Trophoblast cell (in vitro differentiated cells and primary cell): ENCODE results near the gene FGFR2.

Experiments
- DNase-seq, 2 donors: peaks; one replicate each; pipeline ENCODE4 v3.0.0-alpha.2; 2016
- H2AFZ ChIP-seq: 2 replicates; pipeline ENCODE4 v1.6.1; 2013; ENCODE audit warnings: low read length, moderate library complexity, mild to moderate bottlenecking; ENCODE audit not compliant: insufficient read depth, poor library complexity
- H2AK5ac ChIP-seq: 2 replicates; pipeline ENCODE4 v1.6.1; 2013; ENCODE audit warnings: mild to moderate bottlenecking, low read length
- H2BK120ac ChIP-seq: 2 replicates; pipeline ENCODE4 v1.6.1; 2013; ENCODE audit warnings: low read length, mild to moderate bottlenecking, moderate library complexity; ENCODE audit not compliant: insufficient read depth, poor library complexity
- H2BK12ac ChIP-seq: 2 replicates; pipeline ENCODE4 v1.6.1; 2013; ENCODE audit warnings: mild to moderate bottlenecking, low read length, moderate library complexity
- H2BK5ac ChIP-seq: 2 replicates; pipeline ENCODE4 v1.6.1; 2013; ENCODE audit warnings: low read length, low read depth, moderate library complexity, mild to moderate bottlenecking; ENCODE audit not compliant: poor library complexity
- H3K14ac ChIP-seq: 2 replicates; pipeline ENCODE4 v1.6.1; 2013; ENCODE audit warnings: mild to moderate bottlenecking, low read length
- H3K18ac ChIP-seq: 2 replicates; pipeline ENCODE4 v1.6.1; 2013; ENCODE audit warnings: mild to moderate bottlenecking, low read length
- H3K23ac ChIP-seq: 2 replicates; pipeline ENCODE4 v1.6.1; 2013; ENCODE audit warnings: low read length
- H3K27ac ChIP-seq: 2 replicates; pipeline ENCODE4 v1.5.1; 2013; ENCODE audit warnings: low read depth, mild to moderate bottlenecking, inconsistent platforms, low read length, moderate library complexity
- H3K27me3 ChIP-seq: 2 replicates; pipeline ENCODE4 v1.6.1; 2013; ENCODE audit warnings: inconsistent platforms, mild to moderate bottlenecking, low read length, moderate library complexity; ENCODE audit not compliant: insufficient read depth
- H3K36me3 ChIP-seq, 2 experiments: 1 replicate in 1 of 2; 2 replicates in 1 of 2; pipeline ENCODE4 v1.6.1; 2013; ENCODE audit warnings: low read length in 2 of 2, mild to moderate bottlenecking in 2 of 2, moderate library complexity in 1 of 2; ENCODE audit not compliant: insufficient read depth in 2 of 2, control insufficient read depth in 1 of 2
- H3K4ac ChIP-seq: 2 replicates; pipeline ENCODE4 v1.6.1; 2013; ENCODE audit warnings: low read depth, mild to moderate bottlenecking, low read length, moderate library complexity
- H3K4me1 ChIP-seq, 2 experiments: 1 replicate in 1 of 2; 2 replicates in 1 of 2; pipeline ENCODE4 v1.6.1; 2013; ENCODE audit warnings: low read length in 2 of 2, mild to moderate bottlenecking in 2 of 2, moderate library complexity in 1 of 2; ENCODE audit not compliant: insufficient read depth in 2 of 2, control insufficient read depth in 1 of 2
- H3K4me2 ChIP-seq: 2 replicates; pipeline ENCODE4 v1.6.1; 2013; ENCODE audit warnings: inconsistent platforms, mild to moderate bottlenecking, low read length, moderate library complexity
- H3K4me3 ChIP-seq: 2 replicates; pipeline ENCODE4 v1.5.1; 2013; ENCODE audit warnings: mild to moderate bottlenecking, low read depth, low read length, inconsistent platforms
- H3K79me1 ChIP-seq: one replicate; pipeline ENCODE4 v1.6.1; 2013; ENCODE audit warnings: low read length
- H3K79me2 ChIP-seq: 2 replicates; pipeline ENCODE4 v1.6.1; 2013; ENCODE audit warnings: low read length, mild to moderate bottlenecking; ENCODE audit not compliant: control insufficient read depth, insufficient read depth, poor library complexity
- H3K9ac ChIP-seq: 2 replicates; pipeline ENCODE4 v1.6.1; 2013; ENCODE audit warnings: mild to moderate bottlenecking, low read length
- H3K9me3 ChIP-seq: 2 replicates; pipeline ENCODE4 v1.6.1; 2013; ENCODE audit warnings: low read depth, mild to moderate bottlenecking, control low read depth, inconsistent platforms, low read length; ENCODE audit not compliant: insufficient read depth
- H4K12ac ChIP-seq: 2 replicates; pipeline ENCODE4 v1.6.1; 2013; ENCODE audit warnings: low read depth, mild to moderate bottlenecking, low read length, moderate library complexity
- H4K8ac ChIP-seq: 2 replicates; pipeline ENCODE4 v1.6.1; 2013; ENCODE audit warnings: low read depth, mild to moderate bottlenecking, low read length, moderate library complexity
- H4K91ac ChIP-seq: one replicate; pipeline ENCODE4 v1.6.1; 2013; ENCODE audit warnings: low read depth, mild to moderate bottlenecking, low read length, moderate library complexity
- WGBS: extraction: QIAGEN DNeasy Blood & Tissue Kit; methylation state at CpG from one replicate; pipeline ENCODE4 v1.1.7; 2013; ENCODE audit warnings: missing lambda C conversion rate; ENCODE audit not compliant: insufficient read length, insufficient coverage; ENCODE audit errors: extremely low coverage; 5-methylcytosine and 5-hydroxymethylcytosine counted together

Gene FGFR2

DNA sequence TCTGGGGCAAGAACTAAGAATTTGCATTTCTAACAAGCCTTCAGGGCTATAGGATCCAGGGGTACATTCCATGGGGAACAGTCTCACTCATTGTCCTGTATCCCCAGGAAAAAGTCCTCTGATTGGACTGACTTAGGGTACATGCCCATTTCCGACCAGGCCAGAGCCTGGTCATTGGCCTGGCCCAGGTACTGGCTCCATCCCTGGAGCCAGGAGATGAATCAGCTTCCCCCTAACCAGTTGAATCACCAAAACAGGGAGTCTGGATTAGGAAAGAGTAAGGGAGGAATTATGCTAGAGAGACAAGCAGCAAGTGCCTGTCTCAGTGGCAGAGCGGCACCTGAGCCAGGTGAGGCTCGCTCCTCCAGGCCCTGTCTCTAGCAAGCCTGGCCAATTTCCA lies 137.5 kb downstream of the FGFR2 start:
- no peak overlapping the region for H2AFZ ChIP-seq
- H3K14ac ChIP-seq: no peak overlapping the region
- H3K79me1 ChIP-seq: no peaks in the 10 kb centered on the region
- H4K91ac ChIP-seq: no peak overlapping the region
- no CpG with 5 or more reads among the region's 3 CpGs for WGBS
- no peak overlapping the region for H3K23ac ChIP-seq
- H2BK5ac ChIP-seq: no peak overlapping the region
- H3K9me3 ChIP-seq: no peaks in the 10 kb centered on the region
- H3K79me2 ChIP-seq: no peaks in the 10 kb centered on the region
- H2BK120ac ChIP-seq: no peak overlapping the region
- no peaks in the 10 kb centered on the region for H3K27me3 ChIP-seq
- H3K4ac ChIP-seq: no peak overlapping the region
- no peak overlapping the region for H4K12ac ChIP-seq
- H2AK5ac ChIP-seq: no peak overlapping the region
- no peaks in the 10 kb centered on the region for H3K36me3 ChIP-seq
- H3K4me3 ChIP-seq: no peak overlapping the region
- H3K4me2 ChIP-seq: no peak overlapping the region
- H3K4me1 ChIP-seq: peaks cover 5% of the 10 kb centered on the region in 2 experiments
- DNase-seq: no peak
- no peak overlapping the region for H4K8ac ChIP-seq
- no peak overlapping the region for H3K9ac ChIP-seq
- H3K27ac ChIP-seq: no peak overlapping the region
- no peak overlapping the region for H3K18ac ChIP-seq
- H2BK12ac ChIP-seq: no peak overlapping the region

- Histone ChIP-seq H2BK5ac (no peak overlapping the region), H3K4me1 (peaks cover 7 to 10% of the 10 kb centered on the region in 2 experiments), H3K27me3 (no peaks in the 10 kb centered on the region), H3K4me2 (no peak overlapping the region), H3K79me2 (no peaks in the 10 kb centered on the region), H3K79me1 (no peaks in the 10 kb centered on the region), H3K14ac (no peak overlapping the region), H3K9me3 (no peaks in the 10 kb centered on the region), H3K27ac (no peak overlapping the region), H3K4me3 (no peak overlapping the region), H2AK5ac (no peak overlapping the region), H3K9ac (no peak overlapping the region), H4K8ac (no peak overlapping the region), H2BK120ac (no peak overlapping the region), H4K12ac (no peak overlapping the region), H4K91ac (no peak overlapping the region), H2AFZ (no peak overlapping the region), H3K18ac (no peak overlapping the region), H2BK12ac (peak overlapping the region; percentile 6), H3K23ac (no peak overlapping the region), H3K4ac (no peak overlapping the region), H3K36me3 (no peaks in the 10 kb centered on the region)
- WGBS: no CpG with 5 or more reads among the region's 17 CpGs
- no peak for DNase-seq
Observed at GRCh38 chr10:121459622-121460453, 138.4 kb downstream of the FGFR2 start.

DNA sequence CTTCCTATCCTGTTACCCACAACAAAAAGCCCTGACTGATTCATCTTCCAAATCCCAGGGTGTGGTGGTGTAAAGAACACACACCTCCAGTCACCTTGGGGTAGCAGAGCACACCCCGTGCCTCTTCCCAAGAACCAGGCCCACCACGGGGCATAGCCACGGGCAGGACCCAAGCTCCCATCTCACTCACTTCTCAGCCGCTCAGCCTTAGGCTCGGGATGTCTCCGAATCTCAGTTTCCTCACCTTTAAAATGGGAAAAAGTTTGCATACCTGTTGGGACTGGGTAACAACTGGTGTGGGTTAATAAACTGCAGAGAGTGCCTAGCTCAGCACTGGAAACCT lies 139.0 kb downstream of the FGFR2 start:
- Histone ChIP-seq H3K27ac (no peak overlapping the region), H4K8ac (no peak overlapping the region), H3K4me1 (peaks cover 7 to 11% of the 10 kb centered on the region in 2 experiments), H3K23ac (no peak overlapping the region), H3K4ac (no peak overlapping the region), H3K79me2 (no peaks in the 10 kb centered on the region), H3K14ac (no peak overlapping the region), H3K79me1 (no peaks in the 10 kb centered on the region), H2AFZ (no peak overlapping the region), H3K4me2 (no peak overlapping the region), H4K12ac (no peak overlapping the region), H2BK120ac (no peak overlapping the region), H3K27me3 (no peaks in the 10 kb centered on the region), H3K4me3 (no peak overlapping the region), H3K18ac (no peak overlapping the region), H3K36me3 (no peaks in the 10 kb centered on the region), H3K9ac (no peak overlapping the region), H3K9me3 (no peaks in the 10 kb centered on the region), H4K91ac (no peak overlapping the region), H2BK5ac (no peak overlapping the region), H2BK12ac (no peak overlapping the region), H2AK5ac (no peak overlapping the region)
- no peak for DNase-seq
- WGBS: no CpG with 5 or more reads among the region's 6 CpGs

GRCh38 chr10:121457729-121458128 lies 140.5 kb downstream of the FGFR2 start:
- Histone ChIP-seq H3K4me3 (no peak overlapping the region), H3K27me3 (no peaks in the 10 kb centered on the region), H3K14ac (no peak overlapping the region), H3K4me2 (no peak overlapping the region), H3K27ac (no peak overlapping the region), H2BK120ac (no peak overlapping the region), H4K8ac (no peak overlapping the region), H3K4me1 (peaks cover 7 to 11% of the 10 kb centered on the region in 2 experiments), H3K18ac (no peak overlapping the region), H3K79me1 (no peaks in the 10 kb centered on the region), H3K4ac (no peak overlapping the region), H3K36me3 (no peaks in the 10 kb centered on the region), H3K23ac (no peak overlapping the region), H3K9me3 (peaks cover 2% of the 10 kb centered on the region), H2AK5ac (no peak overlapping the region), H2BK12ac (no peak overlapping the region), H2BK5ac (no peak overlapping the region), H3K9ac (no peak overlapping the region), H3K79me2 (no peaks in the 10 kb centered on the region), H2AFZ (no peak overlapping the region), H4K12ac (no peak overlapping the region), H4K91ac (no peak overlapping the region)
- DNase-seq: no peak
- no CpG with 5 or more reads among the region's 3 CpGs for WGBS
